Measurements from ENCODE around the gene FZD10.

The FZD10 gene

DNA sequence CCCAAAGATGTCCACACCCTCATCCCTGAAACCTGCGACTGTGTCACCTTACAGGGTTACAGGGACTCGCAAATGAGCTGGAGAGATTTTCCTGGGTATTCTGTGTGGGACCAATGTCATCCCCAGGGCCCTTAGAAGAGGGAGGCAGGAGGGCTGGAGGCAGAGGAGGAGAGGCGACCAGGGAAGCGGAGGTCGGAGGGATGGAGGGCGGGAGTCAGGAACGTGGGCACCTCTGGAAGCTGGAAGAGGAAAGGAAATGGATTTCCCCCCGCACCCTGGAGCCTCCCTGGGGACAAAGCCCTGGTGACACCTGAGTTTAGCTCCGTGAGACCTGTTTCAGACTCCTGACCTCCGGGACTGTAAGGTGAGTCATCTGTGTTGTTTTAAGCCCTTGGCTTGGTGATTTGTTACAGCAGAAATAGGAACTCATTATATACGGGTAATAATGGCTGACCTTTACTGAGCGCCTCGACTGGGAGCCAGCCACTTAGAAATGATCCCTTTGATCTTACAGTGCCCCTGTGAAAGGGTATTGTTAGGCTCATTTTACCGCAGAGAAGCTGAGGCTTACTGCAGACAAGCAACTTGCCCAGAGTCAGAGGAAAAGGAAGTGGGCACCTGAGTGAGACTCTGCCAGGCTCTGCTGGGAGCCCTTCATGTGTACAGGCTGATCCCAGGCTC lies 29.3 kb upstream of the FZD10 start:
- no peak for DNase-seq

DNA sequence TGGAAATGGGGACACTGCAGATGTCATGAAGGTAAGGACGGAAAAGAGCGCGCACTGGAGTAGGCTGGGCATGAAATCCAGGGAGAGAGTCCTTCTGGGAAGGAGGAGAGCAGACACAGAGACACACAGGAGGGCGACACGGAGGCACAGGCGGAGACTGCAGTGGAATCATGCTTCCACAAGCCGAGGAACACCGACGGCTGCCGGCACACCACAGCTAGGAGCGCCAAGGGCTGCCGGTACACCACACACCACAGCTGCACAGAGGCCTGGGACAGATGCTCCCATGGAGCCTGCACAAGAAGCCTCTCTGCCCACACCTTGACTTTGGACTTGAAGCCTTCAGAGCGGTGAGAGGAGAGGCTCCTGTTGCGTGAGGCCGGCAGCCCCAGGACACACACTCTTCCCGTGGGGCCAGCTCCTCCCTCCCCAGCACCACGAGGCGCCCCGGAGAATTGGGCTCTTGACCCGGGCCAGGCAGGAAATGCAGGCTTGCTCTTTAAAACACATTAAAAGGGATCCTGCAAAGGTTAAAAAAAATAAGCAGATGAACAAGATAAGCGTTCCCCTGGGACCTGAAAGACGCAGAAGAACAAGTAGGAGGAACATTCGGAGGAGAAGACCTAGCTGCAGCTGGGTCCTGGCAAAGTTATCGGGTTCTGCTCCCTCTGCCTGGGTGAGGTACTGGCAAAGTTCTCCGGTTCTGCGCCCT lies 28.3 kb upstream of the FZD10 start:
- DNase-seq, result no peak

DNA sequence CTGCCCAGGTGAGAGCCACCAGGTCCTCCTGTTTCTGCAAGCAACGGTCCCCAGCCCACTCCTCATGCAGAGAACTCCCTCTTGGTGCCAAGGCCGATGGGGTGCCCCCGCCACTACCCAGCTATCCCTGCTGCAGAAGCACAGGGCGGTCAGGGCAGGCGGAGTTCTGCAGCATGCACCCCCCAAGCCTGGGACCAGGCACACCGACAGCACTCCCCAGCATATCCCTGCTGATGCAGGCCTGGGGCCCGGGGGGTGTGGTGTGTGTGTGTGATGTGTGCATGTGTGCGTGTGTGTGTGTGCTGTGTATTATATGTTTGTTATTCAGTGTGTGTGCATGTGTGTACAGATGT lies 27.7 kb upstream of the FZD10 start:
- DNase-seq, result no peak

DNA sequence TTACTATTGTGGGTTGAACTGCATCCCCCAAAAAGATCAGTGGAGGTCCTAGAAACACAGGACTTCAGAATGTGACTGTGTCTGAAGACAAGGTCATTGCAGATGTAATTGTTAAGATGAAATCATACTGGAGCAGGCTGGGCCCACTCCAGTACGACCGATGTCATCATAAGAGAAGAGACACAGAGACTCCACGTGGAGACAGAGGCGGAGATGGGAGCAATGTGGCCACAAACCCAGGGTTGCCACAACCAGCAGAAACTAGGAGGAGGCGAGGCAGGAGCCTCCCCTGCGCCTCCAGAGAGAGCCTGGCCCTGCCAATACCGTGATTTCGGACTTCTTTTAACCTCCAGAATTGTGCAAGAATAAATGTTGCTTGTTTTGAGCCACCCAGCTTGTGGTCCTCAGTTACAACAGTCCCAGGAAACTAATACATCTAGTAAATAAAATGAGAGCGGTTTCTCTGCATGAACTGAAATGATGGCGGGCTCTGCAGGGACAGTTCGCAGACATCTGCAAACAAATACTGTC lies 25.7 kb upstream of the FZD10 start:
- DNase-seq, result no peak

DNA sequence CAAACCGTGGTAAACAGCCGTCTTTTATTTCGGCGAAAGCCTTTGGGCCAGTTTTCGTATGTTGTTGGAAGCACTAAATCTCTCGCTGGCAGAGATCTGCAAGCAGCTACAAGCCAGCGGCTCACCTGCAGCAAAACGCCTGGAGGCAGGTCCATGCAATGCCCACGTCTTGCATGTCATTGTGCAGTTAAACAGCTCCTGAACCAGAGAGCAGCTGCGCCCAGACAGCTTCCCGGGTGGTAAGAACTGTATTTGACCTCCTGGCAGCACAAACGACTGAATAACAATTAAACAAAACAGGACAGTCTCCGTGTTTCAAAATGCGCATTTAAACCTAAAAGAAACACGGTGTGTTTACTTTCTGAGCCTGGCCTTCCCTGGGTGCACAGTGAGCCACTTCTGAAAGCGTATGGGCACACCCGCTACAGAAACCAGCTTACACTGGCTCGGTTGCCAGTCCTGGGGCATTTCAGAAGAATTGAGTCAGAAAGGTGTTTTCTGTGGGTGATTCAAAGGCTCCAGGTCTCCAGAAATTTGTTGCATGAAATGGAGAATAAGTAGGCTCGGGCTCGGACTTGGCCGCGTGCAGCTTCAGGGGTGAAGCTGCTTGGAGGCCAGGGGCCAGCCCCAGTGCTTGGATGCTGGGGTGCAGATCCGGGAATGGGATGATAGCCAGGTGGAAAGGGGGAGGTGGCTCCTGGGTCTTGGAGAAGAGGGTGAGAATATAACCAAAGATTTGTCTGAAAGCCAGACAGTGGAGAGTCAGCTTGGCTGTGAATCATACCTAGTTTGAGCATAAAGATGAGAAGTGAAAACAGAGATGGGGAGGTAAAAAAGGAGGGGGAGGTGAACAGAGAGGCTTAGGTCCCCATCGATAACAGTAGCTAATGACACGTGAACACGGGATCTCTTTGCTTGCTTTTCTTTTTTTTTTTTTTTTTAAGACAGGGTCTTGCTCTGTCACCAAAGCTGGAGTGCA lies 24.9 kb upstream of the FZD10 start:
- peak; percentile 90 for DNase-seq

DNA sequence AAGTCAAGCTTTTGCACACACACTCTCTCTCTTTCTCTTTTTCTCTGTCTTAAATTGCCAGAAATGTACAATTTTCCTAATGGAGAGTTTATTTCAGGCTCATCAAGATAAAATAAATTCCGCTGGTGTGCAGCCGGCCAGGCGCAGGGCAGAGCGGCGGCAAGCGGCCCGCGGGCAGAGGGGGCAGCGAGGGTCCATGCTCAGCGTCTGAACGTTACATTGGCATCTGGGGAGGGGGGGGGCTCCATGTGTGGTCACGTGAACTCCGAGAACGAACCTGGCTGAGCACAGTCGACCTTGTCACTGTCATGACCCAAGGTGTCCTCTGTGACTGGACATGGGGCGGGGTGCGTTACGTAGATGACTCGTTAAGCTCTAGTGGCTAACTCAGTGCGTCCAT lies 23.8 kb upstream of the FZD10 start:
- no peak for DNase-seq

DNA sequence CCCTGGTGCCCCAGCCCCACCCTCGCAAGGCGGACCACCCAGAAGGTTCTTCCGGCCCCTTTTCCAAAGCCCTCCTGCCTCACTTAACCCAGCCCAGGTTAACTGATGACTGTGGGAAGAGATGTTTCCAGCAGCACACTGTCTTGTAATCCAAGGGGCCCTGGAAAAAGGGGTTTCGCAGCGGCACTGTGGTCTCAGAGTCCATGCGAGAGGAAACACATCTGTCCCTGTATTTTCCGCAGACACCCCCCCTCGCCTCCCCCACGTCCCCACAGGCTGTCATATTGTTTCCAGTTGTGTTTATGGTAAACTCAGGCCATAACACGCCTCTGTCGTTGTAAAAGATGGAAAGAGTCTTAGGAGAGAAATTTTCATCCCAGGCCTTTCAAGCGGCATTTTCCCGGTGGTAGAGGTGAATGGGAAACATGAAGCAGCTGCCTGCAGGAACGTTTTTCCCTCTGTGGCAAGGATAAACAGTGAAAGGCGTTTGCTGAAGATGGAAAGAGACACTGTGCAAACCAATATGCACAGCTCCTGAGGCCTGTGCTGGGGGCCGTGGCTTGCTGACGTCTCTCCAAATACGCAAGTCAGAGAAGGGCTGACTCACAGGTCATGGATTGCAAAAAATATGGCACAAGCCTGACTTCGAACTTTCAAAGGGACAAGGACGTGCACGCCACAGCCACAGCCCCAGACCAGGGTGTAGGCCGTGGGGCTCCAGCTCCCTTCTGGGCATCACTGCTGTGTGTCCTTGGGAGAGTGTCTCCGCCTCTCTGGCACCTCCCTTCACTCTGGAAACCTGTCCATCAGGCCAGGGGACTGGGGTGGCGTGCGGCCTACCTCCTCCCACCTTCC lies 22.5 kb upstream of the FZD10 start:
- DNase-seq, result no peak

DNA sequence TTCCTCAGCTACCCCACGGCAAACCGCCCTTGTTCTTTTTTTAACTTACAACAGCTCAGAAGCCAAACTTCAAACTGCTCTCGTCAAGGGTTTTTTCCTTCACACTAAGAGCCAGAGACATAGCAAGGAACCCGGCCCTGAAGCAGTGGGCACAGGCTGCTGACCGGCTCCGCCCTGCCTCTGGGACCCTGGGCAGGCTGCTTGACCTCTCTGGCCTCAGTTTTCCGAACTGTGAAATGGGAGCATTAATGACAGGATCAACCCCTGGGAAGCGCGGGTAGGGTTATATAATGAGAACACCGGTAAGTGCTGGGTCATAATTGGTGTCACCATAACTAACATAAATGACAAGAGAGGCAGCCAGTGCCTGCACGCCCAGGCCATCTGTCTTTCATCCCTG lies 21.2 kb upstream of the FZD10 start:
- DNase-seq, result no peak

DNA sequence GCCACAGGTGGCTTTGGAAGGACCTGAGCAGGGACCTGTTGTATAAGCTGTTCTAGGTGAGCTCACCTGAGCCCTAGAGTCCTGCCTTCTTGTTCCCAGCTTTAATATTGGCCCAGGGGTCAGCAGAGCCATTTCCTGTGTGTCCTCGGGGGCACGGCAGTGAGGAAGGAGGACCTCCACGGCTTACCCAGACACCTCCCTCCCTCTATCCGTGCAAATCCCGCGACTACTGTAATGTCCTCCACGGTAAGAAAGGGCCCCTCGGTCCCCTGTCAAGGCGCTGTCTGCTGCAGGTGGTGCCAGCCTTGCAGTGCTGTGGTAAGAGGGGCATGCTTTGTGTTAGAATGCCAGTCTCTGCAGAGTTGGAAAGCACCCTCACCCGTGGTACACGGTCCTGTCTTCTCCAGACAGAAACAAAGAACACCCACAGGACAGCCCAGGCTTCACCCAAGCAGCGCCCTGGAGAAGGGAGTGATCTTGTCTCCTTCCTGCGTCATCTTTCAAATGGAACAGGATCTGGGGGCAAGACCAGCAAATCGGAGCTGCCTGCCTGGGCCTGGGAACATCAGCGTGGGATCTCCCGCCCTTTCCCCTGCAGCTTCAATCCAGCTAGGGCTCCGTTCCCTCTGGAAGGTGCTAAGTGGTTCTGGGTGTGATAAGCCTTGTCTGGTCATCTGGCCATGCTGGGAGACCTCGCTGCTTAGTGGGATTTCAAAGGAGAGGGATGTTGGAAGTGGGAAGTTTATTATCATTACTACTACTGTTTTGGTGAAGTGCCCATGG lies 20.2 kb upstream of the FZD10 start:
- DNase-seq, result no peak

DNA sequence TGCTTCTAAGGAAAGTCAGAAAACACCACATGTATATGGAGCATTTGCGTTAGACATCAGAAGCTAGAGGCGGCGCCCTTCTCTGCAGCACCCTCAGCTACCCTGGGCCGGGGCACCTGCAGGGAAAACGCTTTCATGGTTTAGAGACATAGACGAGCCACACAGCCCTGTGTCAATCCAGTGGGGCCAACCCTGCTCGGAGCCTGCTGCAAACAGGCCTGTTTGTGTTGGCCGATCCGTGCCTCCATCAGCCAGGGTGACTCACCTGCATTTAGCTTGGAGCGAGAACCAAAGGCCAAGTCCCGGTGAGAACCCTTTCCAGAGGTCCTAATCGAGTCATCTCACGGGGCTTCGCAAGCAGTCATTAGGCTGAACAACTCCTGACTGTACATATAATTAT lies 19.5 kb upstream of the FZD10 start:
- no peak for DNase-seq

DNA sequence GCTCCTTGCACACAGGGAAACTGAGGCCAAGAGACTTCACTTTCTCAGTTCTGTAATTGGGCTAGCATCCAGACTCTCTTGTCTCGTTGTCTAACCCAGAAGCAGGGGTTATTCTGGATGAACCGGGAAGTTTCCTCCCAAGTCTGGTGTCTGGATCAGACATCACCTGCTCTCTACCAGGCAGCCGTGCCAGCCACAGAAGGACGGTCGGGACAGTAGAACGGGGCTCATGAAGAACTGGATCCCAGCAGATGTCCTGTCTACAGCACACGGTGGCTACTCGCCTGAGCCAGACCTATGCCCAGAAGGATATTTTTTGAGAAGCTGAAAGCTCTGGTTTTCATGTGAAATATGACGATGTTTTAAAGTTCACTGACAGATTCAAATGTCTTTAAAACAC lies 19.1 kb upstream of the FZD10 start:
- no peak for DNase-seq

DNA sequence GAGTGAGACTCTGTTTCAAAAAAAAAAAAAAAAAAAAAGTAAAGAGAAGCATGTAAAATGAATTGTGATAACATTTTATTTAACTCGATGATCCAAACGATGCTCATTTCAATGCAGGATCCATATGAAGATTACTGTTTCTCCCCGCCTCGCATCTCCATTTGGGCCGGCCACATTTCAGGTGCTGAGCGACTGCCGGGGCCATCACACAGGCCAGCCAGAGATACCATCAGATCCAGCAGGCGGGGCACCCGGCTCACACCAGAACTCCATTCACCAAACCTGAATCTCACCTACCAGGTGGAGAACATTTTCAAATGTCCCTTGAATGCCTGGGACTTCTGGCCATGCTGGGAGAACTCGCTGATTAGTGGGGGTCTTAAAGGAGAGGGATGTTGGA lies 18.0 kb upstream of the FZD10 start:
- no peak for DNase-seq

DNA sequence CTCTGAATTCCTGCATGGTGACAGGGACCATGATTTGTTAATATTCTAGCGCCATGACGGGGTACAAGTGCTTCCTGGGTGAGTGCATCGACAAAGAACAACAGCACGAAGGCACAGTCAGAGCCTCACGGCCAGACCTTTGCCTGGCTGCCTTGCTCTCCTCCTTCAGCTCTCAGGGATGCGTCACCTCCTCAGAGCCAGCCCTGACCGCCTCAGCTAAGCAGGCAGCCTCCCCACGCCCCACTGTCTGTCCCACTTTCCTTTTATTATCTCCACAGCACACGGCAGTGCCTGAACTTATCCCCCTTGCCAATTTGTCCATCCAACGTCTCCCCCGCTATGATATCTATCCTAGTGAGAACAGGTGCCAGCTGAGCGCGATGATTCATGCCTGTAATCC lies 16.5 kb upstream of the FZD10 start:
- no peak for DNase-seq

DNA sequence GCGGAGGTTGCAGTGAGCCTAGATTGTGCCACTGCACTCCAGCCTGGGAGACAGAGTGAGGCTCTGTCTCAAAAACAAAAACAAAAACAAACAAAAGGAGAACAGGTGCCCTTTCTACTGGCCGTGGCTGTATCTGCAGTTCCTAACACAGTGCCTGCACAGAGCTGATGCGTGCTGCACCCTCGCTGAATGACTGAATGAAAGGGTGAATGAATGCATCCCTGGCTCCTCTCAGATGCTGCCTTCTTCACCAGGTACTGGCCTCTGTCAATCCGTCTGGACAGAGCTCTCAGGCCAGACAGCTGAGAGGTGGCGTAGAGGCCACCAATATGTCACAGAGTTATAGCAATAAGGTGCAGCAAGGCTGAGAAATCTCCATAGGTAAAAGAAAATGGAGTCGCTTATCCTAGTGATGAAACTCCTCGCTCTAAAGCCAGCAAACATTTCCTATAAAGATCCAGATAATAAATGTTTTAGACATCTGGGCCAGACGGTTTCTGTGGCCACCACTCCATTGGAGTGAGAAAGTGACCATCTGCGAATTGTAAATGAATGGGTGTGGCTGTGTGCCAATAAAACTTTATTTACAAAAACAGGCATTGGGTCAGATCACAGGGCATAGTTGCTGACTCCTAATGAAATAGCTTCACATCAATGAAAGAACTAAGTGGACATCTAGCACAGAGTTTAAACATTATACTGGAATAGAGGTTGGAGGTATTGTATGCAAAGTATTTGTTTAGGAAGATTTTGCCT lies 15.9 kb upstream of the FZD10 start:
- no peak for DNase-seq

DNA sequence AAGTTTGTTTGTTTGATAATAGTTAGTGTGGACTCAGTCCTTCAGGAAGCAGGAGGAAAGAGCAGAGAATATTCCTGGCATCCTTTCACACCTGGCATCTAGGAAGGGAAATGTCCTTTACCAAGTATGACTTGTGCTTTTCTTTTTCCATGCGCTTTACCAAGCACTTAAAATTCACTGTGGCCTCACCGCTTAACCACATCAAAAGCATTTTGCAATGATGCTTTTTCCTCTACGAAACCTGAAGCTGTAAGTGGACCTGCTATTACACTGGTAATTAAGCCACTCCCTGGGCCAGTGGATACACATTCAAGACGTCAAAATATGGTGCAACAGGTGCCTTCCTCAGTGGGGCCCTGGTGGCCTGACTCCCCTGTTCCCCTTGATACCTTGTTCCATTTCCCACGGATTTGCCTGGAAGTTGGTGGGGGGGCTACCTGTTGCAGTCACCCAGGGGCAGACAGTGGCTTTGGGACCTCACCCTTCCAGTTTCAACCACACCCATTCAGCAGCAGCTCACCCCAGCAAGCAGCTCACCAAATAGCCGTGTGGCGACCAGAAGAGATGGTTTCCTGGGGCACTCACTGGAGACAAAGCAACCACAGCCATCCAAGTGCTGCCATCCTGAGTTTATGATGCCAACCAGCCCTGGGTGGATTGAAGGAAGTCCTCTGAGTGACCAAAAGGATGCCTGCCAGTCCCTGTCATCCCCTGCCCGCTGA lies 14.2 kb upstream of the FZD10 start:
- no peak for DNase-seq

DNA sequence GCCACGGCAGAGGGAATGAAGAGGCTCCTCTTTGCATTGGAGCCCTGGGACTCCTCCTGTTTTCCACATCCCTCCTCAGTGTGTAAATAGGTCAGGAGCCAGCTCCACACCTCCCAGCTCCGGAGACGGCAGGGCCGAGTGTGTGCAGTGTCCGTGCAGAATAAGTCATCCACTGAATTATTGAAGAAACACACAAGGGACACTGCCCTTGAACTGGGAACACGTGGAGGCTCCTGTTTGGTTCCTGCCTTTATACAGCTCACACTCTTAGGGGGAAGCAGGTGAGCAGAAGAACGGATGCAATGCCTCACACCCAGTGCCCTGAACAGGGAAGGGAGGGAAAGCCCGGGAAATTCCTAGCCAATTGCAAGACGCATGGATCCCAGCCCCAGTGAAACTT lies 10.4 kb upstream of the FZD10 start:
- no peak for DNase-seq

DNA sequence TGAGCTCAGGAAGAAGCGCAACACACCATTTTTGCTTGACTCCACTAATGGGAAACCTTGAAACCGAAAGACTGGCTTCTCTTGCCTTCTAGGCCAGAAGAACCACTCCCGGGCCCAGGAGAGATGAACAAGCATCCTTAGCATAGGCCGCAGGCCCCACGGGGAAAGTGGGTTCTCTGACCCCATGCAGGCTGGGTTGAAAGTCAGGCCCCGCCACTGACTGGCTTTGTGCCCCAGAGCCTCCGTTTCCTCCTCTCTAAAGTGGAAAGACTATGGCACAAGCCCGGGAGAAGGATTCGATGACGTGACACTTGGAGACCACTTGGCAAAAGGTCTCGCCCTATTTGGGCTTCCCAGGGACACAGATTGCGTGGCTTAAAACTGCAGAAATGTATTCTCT lies 9.9 kb upstream of the FZD10 start:
- DNase-seq, result no peak

DNA sequence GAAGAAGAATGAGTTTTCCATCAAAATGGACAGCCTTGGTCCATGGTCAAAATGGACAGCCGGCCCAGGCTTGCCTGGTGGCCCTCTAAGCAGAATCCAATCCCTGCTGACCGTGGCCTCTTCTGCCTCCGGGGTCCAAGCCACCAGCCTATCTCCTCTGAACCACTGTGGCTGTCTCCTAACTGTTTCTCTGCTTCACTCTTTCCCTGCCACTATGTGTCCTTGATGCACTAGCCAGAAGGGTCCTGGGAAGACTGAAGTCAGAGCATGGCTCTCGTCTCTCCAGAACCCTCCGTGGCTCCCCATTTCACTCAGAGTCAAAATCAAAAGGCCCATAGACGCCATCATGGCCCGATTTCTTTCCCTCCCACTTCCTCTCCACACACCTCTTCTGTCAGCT lies 8.5 kb upstream of the FZD10 start:
- DNase-seq, result no peak

DNA sequence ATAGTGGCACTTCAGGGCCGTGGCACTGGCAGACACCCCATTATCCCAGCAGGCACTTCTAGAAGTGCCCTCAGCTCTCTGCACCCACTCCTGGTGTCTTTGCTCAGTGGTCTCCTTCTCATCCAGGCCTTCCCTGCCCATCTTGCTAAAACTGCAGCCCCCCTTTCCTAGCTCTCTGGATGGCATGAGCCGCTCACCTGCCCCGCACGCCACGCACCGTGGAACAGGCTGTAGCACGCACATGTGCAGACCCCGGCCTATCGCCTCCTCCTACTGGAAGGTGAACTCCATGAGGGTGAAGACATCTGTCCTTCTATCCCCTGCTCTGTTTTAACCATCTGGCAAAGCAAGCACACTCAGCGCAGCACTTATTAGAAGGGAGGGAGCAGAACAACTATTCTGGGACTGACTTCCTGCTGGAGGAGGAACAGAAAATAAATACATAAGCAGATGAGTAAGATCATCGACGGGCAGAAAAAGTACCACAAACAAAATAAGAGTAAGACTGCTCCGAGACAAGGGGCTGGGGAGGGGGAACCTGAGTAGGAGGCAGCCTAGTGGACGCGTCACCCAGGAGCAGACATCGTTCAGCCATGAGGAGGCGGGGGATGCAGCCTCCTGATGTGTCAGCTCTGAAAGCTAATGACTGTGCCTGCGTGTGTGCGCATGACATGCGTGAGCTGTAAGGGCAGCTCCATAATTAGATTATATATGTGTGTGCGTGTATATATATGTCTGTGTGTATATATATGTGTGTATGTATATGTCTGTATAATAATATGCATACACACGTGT lies 7.8 kb upstream of the FZD10 start:
- DNase-seq, result no peak
